Lower leg skin (tissue), 3 donors: ENCODE measurements around the gene MIPOL1.

Experiments
- POLR2A ChIP-seq, 2 donors: fragments of 450-650 bp; IDR thresholded peaks; one replicate each; pipeline ENCODE4 v1.6.1; 2016 to 2017; ENCODE audit warnings: antibody characterized with exemption in 2 of 2, mild to moderate bottlenecking in 1 of 2, moderate library complexity in 1 of 2
- TF ChIP-seq, protein P1 (sequence below), 3 donors: fragments of 450-650 bp; IDR thresholded peaks; one replicate each; pipeline ENCODE4 v1.5.1; 2016; ENCODE audit warnings: antibody characterized with exemption in 3 of 3, mild to moderate bottlenecking in 3 of 3, moderate library complexity in 2 of 3

DNA sequence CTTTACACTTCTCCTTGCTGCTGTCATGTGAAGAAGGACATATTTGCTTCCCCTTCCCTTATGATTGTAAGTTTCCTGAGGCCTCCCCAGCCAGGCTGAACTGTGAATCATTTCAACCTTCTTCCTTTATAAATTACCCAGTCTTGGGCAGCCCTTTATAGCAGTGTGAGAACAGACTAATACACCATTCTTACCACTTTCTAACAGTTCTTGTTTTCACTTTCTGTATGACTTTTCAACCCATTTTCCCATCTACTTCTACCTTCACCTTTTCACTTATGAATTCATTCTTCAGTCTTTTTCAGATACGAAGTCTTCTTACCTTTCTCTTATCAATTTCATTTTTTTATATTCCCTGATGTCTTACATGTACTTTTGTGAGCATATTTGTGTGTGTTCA, 342.3 kb downstream of the MIPOL1 start:
- TF ChIP-seq, protein P1, sequence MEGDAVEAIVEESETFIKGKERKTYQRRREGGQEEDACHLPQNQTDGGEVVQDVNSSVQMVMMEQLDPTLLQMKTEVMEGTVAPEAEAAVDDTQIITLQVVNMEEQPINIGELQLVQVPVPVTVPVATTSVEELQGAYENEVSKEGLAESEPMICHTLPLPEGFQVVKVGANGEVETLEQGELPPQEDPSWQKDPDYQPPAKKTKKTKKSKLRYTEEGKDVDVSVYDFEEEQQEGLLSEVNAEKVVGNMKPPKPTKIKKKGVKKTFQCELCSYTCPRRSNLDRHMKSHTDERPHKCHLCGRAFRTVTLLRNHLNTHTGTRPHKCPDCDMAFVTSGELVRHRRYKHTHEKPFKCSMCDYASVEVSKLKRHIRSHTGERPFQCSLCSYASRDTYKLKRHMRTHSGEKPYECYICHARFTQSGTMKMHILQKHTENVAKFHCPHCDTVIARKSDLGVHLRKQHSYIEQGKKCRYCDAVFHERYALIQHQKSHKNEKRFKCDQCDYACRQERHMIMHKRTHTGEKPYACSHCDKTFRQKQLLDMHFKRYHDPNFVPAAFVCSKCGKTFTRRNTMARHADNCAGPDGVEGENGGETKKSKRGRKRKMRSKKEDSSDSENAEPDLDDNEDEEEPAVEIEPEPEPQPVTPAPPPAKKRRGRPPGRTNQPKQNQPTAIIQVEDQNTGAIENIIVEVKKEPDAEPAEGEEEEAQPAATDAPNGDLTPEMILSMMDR (IDR thresholded peaks at IDR 0.05), result no peak
- TF ChIP-seq POLR2A (IDR thresholded peaks at IDR 0.05), result no peak
